HEK293 (cell line): Measurements from ENCODE around the gene EIF5B.

Source experiments
- CTCF ChIA-PET: fragments of 350-600 bp; formaldehyde crosslinking; extraction: SDS; loops from one replicate; lab custom pipeline; 2021; ENCODE audit warnings: antibody characterized with exemption; lab: Yijun Ruan, JAX
- POLR2A ChIA-PET: fragments of 300-600 bp; formaldehyde crosslinking; extraction: SDS; loops from one replicate; lab custom pipeline; 2020; ENCODE audit warnings: antibody characterized with exemption, inconsistent platforms; lab: Yijun Ruan, JAX
- H3K27ac ChIP-seq: fragments of 200-500 bp; sonication (Bioruptor generic); 2 replicates; pipeline ENCODE4 v1.5.1; 2014; ENCODE audit warnings: low read depth, low read length, control low read depth, inconsistent platforms; ENCODE audit errors: extremely low read depth
- H3K36me3 ChIP-seq, 2 experiments: fragments of 200-500 bp in 1 of 2; sonication (Bioruptor generic) in 1 of 2; 1 replicate in 1 of 2; 2 replicates in 1 of 2; pipeline ENCODE4 v1.5.1; 2014 to 2017; ENCODE audit warnings: inconsistent platforms in 2 of 2, low read length in 2 of 2; ENCODE audit not compliant: control insufficient read depth in 2 of 2, insufficient read depth in 1 of 2
- H3K4me1 ChIP-seq: fragments of 200-500 bp; sonication (Bioruptor generic); 2 replicates; pipeline ENCODE4 v1.5.1; 2014; ENCODE audit warnings: mild to moderate bottlenecking, low read length, inconsistent platforms; ENCODE audit not compliant: control insufficient read depth, insufficient read depth
- H3K4me3 ChIP-seq: 2 replicates; pipeline ENCODE4 v1.5.1; 2011; ENCODE audit warnings: low read depth, mild to moderate bottlenecking, control low read depth, low read length, moderate library complexity
- H3K9me3 ChIP-seq: fragments of 200-500 bp; sonication (Bioruptor generic); 2 replicates; pipeline ENCODE4 v1.5.1; 2014; ENCODE audit warnings: low read depth, low read length, inconsistent platforms; ENCODE audit not compliant: control insufficient read depth, insufficient read depth
- BCL11B ChIP-seq: fragments of 450-650 bp; formaldehyde crosslinking; IDR thresholded peaks from 2 replicates; pipeline ENCODE4 v1.5.1; 2016; ENCODE audit warnings: low read depth, missing biosample characterization, missing genetic modification characterization
- KLF7 ChIP-seq: fragments of 450-650 bp; formaldehyde crosslinking; IDR thresholded peaks from 2 replicates; pipeline ENCODE4 v1.5.1; 2016; ENCODE audit warnings: missing biosample characterization, missing genetic modification characterization, borderline replicate concordance
- MEIS1 ChIP-seq: sonication (generic); formaldehyde crosslinking; IDR thresholded peaks from 2 replicates; pipeline ENCODE4 v1.8.1; 2022; ENCODE audit warnings: missing genetic modification reagents, mild to moderate bottlenecking, borderline replicate concordance
- MYNN ChIP-seq: fragments of 450-650 bp; formaldehyde crosslinking; IDR thresholded peaks from 2 replicates; pipeline ENCODE4 v1.5.1; 2016; ENCODE audit warnings: missing biosample characterization, missing genetic modification characterization, borderline replicate concordance
- PRDM1 ChIP-seq: fragments of 450-650 bp; formaldehyde crosslinking; IDR thresholded peaks from 2 replicates; pipeline ENCODE4; 2016; ENCODE audit warnings: missing biosample characterization, missing genetic modification characterization
- ZBTB7A ChIP-seq: fragments of 450-650 bp; formaldehyde crosslinking; IDR thresholded peaks from 2 replicates; pipeline ENCODE4 v1.5.1; 2016; ENCODE audit warnings: low read depth, missing biosample characterization, missing genetic modification characterization
- ZBTB8A ChIP-seq: fragments of 450-650 bp; formaldehyde crosslinking; IDR thresholded peaks from 2 replicates; pipeline ENCODE4 v1.5.1; 2016; ENCODE audit warnings: missing biosample characterization, missing genetic modification characterization
- ZNF157 ChIP-seq: fragments of 450-650 bp; formaldehyde crosslinking; IDR thresholded peaks from 2 replicates; pipeline ENCODE4 v1.5.1; 2016; ENCODE audit warnings: missing biosample characterization, missing genetic modification characterization
- ZNF174 ChIP-seq: fragments of 450-650 bp; formaldehyde crosslinking; IDR thresholded peaks from 2 replicates; pipeline ENCODE4 v1.5.0; 2017; ENCODE audit warnings: missing biosample characterization, mild to moderate bottlenecking, missing genetic modification characterization
- ZNF324 ChIP-seq: fragments of 450-650 bp; formaldehyde crosslinking; IDR thresholded peaks from 2 replicates; pipeline ENCODE4 v1.5.1; 2016; ENCODE audit warnings: missing biosample characterization, missing genetic modification characterization
- ZNF350 ChIP-seq: fragments of 450-650 bp; formaldehyde crosslinking; IDR thresholded peaks from 2 replicates; pipeline ENCODE4 v1.5.0; 2017; ENCODE audit warnings: missing biosample characterization, mild to moderate bottlenecking, missing genetic modification characterization
- ZNF658 ChIP-seq: fragments of 450-650 bp; formaldehyde crosslinking; IDR thresholded peaks from 2 replicates; pipeline ENCODE4; 2016; ENCODE audit warnings: missing biosample characterization, missing genetic modification characterization
- ZNF785 ChIP-seq: fragments of 450-650 bp; formaldehyde crosslinking; IDR thresholded peaks from 2 replicates; pipeline ENCODE4 v1.5.1; 2016; ENCODE audit warnings: missing biosample characterization, missing genetic modification characterization
- ZSCAN23 ChIP-seq: fragments of 450-650 bp; formaldehyde crosslinking; IDR thresholded peaks from 2 replicates; pipeline ENCODE4 v1.5.1; 2016; ENCODE audit warnings: missing biosample characterization, missing genetic modification characterization
- TF ChIP-seq, protein P1 (sequence below): fragments of 450-650 bp; formaldehyde crosslinking; IDR thresholded peaks from 2 replicates; pipeline ENCODE4 v1.5.1; 2016; ENCODE audit warnings: missing biosample characterization, missing genetic modification characterization
- TF ChIP-seq, protein P2 (sequence below): fragments of 450-650 bp; formaldehyde crosslinking; IDR thresholded peaks from 2 replicates; pipeline ENCODE4 v1.5.1; 2016; ENCODE audit warnings: missing biosample characterization, missing genetic modification characterization
- TF ChIP-seq, protein P3 (sequence below): fragments of 450-650 bp; formaldehyde crosslinking; IDR thresholded peaks from 2 replicates; pipeline ENCODE4 v1.5.1; 2016; ENCODE audit warnings: missing biosample characterization, missing genetic modification characterization
- TF ChIP-seq, protein P4 (sequence below): fragments of 450-650 bp; formaldehyde crosslinking; IDR thresholded peaks from 2 replicates; pipeline ENCODE4 v1.5.1; 2016; ENCODE audit warnings: missing biosample characterization, missing genetic modification characterization
- TF ChIP-seq, protein P5 (sequence below): fragments of 450-650 bp; IDR thresholded peaks from 2 replicates; pipeline ENCODE4 v1.5.1; 2018; ENCODE audit warnings: missing biosample characterization, missing genetic modification characterization
- TF ChIP-seq, protein P6 (sequence below): fragments of 450-650 bp; IDR thresholded peaks from 2 replicates; pipeline ENCODE4 v1.5.1; 2018; ENCODE audit warnings: missing biosample characterization, mild to moderate bottlenecking, missing genetic modification characterization
- TF ChIP-seq, protein P7 (sequence below): fragments of 450-650 bp; formaldehyde crosslinking; IDR thresholded peaks from 2 replicates; pipeline ENCODE4 v1.5.1; 2016; ENCODE audit warnings: missing biosample characterization, missing genetic modification characterization

The EIF5B gene

DNA sequence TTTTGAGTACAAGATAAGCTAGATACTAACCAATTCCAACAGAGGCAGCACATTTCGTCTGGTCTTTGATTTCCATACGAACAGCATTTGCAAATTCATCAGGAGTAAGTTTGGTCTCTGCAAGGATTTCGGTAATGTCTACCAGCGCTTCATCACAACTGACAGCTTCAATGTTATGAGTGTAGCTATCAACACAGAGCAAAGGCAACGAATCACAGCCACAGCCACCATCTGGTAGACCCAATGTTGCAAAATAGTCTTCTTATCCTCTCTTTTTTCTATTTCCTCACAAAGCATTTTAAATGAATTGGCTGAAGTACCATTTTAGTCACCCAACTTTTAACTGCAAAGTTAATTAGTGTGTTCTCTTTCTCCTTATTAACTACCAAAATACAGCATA, 84.3 kb downstream of the EIF5B start:
- Histone ChIP-seq H3K27ac (no peak overlapping the region), H3K9me3 (no peaks in the 10 kb centered on the region)
- POLR2A ChIA-PET, result no interaction called here
- TF ChIP-seq ZSCAN23 (tag by site-specific recombination), result no peak
- TF ChIP-seq ZBTB7A (tag by site-specific recombination), result no peak
- no peak for TF ChIP-seq ZNF350 (tag by site-specific recombination)
- TF ChIP-seq, all 188 proteins: peak for 0
- CTCF ChIA-PET, result no interaction called here
- Histone ChIP-seq H3K4me3 (no peak overlapping the region), H3K36me3 (peaks cover 67 to 84% of the 10 kb centered on the region in 2 experiments), H3K4me1 (no peaks in the 10 kb centered on the region)

DNA sequence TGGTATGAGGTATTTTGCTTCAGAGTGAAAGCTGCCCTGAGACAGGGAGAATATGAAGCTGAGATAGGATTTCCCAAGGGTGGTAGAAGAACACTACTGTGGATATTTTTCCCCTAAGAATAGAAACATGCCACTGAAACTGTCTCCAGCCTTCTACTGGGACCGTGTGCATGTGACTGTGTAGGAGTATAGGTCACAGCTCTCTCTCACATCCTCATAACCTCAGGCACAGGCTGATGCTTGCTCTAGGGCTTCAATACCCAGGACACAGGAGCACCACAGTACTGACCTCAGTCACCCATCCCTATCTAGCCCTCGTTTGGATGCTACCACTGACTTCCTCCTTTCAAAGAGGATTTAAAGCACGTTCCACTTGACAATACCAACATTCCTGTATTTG, 85.4 kb downstream of the EIF5B start:
- H3K4me1 ChIP-seq, result no peaks in the 10 kb centered on the region
- no peak overlapping the region for H3K27ac ChIP-seq
- TF ChIP-seq ZNF157 (tag by site-specific recombination) (no peak), MEIS1 (no peak), ZNF324 (no peak)
- TF ChIP-seq, protein P1, sequence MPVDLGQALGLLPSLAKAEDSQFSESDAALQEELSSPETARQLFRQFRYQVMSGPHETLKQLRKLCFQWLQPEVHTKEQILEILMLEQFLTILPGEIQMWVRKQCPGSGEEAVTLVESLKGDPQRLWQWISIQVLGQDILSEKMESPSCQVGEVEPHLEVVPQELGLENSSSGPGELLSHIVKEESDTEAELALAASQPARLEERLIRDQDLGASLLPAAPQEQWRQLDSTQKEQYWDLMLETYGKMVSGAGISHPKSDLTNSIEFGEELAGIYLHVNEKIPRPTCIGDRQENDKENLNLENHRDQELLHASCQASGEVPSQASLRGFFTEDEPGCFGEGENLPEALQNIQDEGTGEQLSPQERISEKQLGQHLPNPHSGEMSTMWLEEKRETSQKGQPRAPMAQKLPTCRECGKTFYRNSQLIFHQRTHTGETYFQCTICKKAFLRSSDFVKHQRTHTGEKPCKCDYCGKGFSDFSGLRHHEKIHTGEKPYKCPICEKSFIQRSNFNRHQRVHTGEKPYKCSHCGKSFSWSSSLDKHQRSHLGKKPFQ (tag by site-specific recombination), result no peak
- TF ChIP-seq, protein P2, sequence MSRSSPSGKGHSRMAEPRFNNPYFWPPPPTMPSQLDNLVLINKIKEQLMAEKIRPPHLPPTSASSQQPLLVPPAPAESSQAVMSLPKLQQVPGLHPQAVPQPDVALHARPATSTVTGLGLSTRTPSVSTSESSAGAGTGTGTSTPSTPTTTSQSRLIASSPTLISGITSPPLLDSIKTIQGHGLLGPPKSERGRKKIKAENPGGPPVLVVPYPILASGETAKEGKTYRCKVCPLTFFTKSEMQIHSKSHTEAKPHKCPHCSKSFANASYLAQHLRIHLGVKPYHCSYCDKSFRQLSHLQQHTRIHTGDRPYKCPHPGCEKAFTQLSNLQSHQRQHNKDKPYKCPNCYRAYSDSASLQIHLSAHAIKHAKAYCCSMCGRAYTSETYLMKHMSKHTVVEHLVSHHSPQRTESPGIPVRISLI (tag by site-specific recombination), result no peak
- H3K9me3 ChIP-seq, result no peaks in the 10 kb centered on the region
- H3K36me3 ChIP-seq, result peaks cover 64 to 86% of the 10 kb centered on the region in 2 experiments
- CTCF ChIA-PET, result no interaction called here
- no peak overlapping the region for H3K4me3 ChIP-seq
- POLR2A ChIA-PET, result no interaction called here

DNA sequence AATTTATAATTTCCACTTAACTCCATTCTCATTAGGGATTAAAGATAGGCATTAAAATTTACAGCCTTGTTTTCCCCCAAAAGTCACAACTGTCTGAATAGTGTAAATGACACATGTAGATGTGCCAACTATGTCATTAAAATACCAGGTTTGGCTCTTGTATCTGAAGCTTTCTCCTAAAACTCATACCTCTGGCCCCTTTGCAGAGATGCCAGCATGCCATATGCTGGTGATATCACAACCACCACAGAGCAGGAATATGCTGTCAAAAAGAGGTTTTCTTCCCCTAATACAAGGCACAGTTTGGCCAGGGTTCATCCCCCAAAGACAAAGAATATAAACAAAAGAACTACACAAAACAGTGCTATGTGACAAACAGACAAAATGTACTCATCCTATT, 87.2 kb downstream of the EIF5B start:
- Histone ChIP-seq H3K4me1 (no peaks in the 10 kb centered on the region), H3K9me3 (no peaks in the 10 kb centered on the region), H3K27ac (no peak overlapping the region), H3K4me3 (no peak overlapping the region), H3K36me3 (peaks cover 58 to 84% of the 10 kb centered on the region in 2 experiments)
- ChIA-PET CTCF (no interaction called here), POLR2A (no interaction called here)
- TF ChIP-seq BCL11B (tag by site-specific recombination) (no peak), MYNN (no peak), ZBTB8A (tag by site-specific recombination) (no peak), ZNF174 (tag by site-specific recombination) (no peak), KLF7 (no peak), PRDM1 (no peak), ZNF785 (no peak), ZNF658 (tag by site-specific recombination) (no peak)
- TF ChIP-seq, protein P3, sequence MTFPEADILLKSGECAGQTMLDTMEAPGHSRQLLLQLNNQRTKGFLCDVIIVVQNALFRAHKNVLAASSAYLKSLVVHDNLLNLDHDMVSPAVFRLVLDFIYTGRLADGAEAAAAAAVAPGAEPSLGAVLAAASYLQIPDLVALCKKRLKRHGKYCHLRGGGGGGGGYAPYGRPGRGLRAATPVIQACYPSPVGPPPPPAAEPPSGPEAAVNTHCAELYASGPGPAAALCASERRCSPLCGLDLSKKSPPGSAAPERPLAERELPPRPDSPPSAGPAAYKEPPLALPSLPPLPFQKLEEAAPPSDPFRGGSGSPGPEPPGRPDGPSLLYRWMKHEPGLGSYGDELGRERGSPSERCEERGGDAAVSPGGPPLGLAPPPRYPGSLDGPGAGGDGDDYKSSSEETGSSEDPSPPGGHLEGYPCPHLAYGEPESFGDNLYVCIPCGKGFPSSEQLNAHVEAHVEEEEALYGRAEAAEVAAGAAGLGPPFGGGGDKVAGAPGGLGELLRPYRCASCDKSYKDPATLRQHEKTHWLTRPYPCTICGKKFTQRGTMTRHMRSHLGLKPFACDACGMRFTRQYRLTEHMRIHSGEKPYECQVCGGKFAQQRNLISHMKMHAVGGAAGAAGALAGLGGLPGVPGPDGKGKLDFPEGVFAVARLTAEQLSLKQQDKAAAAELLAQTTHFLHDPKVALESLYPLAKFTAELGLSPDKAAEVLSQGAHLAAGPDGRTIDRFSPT (tag by site-specific recombination), result no peak
- TF ChIP-seq, protein P4, sequence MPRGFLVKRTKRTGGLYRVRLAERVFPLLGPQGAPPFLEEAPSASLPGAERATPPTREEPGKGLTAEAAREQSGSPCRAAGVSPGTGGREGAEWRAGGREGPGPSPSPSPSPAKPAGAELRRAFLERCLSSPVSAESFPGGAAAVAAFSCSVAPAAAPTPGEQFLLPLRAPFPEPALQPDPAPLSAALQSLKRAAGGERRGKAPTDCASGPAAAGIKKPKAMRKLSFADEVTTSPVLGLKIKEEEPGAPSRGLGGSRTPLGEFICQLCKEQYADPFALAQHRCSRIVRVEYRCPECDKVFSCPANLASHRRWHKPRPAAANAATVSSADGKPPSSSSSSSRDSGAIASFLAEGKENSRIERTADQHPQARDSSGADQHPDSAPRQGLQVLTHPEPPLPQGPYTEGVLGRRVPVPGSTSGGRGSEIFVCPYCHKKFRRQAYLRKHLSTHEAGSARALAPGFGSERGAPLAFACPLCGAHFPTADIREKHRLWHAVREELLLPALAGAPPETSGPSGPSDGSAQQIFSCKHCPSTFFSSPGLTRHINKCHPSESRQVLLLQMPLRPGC (tag by site-specific recombination), result no peak
- TF ChIP-seq, protein P5, sequence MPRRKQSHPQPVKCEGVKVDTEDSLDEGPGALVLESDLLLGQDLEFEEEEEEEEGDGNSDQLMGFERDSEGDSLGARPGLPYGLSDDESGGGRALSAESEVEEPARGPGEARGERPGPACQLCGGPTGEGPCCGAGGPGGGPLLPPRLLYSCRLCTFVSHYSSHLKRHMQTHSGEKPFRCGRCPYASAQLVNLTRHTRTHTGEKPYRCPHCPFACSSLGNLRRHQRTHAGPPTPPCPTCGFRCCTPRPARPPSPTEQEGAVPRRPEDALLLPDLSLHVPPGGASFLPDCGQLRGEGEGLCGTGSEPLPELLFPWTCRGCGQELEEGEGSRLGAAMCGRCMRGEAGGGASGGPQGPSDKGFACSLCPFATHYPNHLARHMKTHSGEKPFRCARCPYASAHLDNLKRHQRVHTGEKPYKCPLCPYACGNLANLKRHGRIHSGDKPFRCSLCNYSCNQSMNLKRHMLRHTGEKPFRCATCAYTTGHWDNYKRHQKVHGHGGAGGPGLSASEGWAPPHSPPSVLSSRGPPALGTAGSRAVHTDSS (tag by site-specific recombination), result no peak
- TF ChIP-seq, protein P6, sequence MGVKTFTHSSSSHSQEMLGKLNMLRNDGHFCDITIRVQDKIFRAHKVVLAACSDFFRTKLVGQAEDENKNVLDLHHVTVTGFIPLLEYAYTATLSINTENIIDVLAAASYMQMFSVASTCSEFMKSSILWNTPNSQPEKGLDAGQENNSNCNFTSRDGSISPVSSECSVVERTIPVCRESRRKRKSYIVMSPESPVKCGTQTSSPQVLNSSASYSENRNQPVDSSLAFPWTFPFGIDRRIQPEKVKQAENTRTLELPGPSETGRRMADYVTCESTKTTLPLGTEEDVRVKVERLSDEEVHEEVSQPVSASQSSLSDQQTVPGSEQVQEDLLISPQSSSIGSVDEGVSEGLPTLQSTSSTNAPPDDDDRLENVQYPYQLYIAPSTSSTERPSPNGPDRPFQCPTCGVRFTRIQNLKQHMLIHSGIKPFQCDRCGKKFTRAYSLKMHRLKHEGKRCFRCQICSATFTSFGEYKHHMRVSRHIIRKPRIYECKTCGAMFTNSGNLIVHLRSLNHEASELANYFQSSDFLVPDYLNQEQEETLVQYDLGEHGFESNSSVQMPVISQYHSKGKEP (tag by site-specific recombination), result no peak
- TF ChIP-seq, protein P7, sequence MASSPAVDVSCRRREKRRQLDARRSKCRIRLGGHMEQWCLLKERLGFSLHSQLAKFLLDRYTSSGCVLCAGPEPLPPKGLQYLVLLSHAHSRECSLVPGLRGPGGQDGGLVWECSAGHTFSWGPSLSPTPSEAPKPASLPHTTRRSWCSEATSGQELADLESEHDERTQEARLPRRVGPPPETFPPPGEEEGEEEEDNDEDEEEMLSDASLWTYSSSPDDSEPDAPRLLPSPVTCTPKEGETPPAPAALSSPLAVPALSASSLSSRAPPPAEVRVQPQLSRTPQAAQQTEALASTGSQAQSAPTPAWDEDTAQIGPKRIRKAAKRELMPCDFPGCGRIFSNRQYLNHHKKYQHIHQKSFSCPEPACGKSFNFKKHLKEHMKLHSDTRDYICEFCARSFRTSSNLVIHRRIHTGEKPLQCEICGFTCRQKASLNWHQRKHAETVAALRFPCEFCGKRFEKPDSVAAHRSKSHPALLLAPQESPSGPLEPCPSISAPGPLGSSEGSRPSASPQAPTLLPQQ (tag by site-specific recombination), result no peak
